H7 (cell line): ENCODE results near the gene TMC3. TPM values are rescaled to one million over a fixed set of nuclear protein-coding genes. Genes with fewer than 3 reads are reported as not detected.

Experiments
- DNase-seq: peaks from one replicate; pipeline ENCODE4 v3.0.0; 2012
- H3K27me3 ChIP-seq: 2 replicates; pipeline ENCODE4 v1.6.0; 2011; ENCODE audit warnings: mild to moderate bottlenecking, low read length; ENCODE audit not compliant: control insufficient read depth, insufficient read depth
- H3K36me3 ChIP-seq: replicated peaks from 2 replicates; pipeline ENCODE4 v1.5.1; 2011; ENCODE audit warnings: low read length; ENCODE audit not compliant: control insufficient read depth, insufficient read depth
- H3K4me3 ChIP-seq: 2 replicates; pipeline ENCODE4 v1.5.1; 2011; ENCODE audit warnings: low read depth, mild to moderate bottlenecking, control low read depth, low read length, moderate library complexity; ENCODE audit not compliant: insufficient read depth
- total RNA-seq: library from RNA; depleted of rRNA; stranded (reverse); fragments of >200 nt; shearing (Covaris generic); gene quantifications from 2 replicates; pipeline ENCODE4 v1.2.3, GENCODE V29; 2014

Gene TMC3
- total RNA-seq, 1 experiment from 2014 or later = not detected

GRCh38 chr15:81297603-81298575, 76.1 kb downstream of the TMC3 start:
- H3K36me3 ChIP-seq = no peaks in the 10 kb centered on the region
- H3K4me3 ChIP-seq = no peak overlapping the region
- no peak for DNase-seq
- H3K27me3 ChIP-seq = no peaks in the 10 kb centered on the region

- Histone ChIP-seq H3K36me3 (no peaks in the 10 kb centered on the region), H3K27me3 (no peaks in the 10 kb centered on the region), H3K4me3 (no peak overlapping the region)
- DNase-seq = no peak
These were observed 76.9 kb downstream of the TMC3 start for GRCh38 chr15:81297147-81297572.

GRCh38 chr15:81296673-81297072, 77.3 kb downstream of the TMC3 start:
- no peaks in the 10 kb centered on the region for H3K27me3 ChIP-seq
- no peak overlapping the region for H3K4me3 ChIP-seq
- no peaks in the 10 kb centered on the region for H3K36me3 ChIP-seq
- DNase-seq = no peak

DNA sequence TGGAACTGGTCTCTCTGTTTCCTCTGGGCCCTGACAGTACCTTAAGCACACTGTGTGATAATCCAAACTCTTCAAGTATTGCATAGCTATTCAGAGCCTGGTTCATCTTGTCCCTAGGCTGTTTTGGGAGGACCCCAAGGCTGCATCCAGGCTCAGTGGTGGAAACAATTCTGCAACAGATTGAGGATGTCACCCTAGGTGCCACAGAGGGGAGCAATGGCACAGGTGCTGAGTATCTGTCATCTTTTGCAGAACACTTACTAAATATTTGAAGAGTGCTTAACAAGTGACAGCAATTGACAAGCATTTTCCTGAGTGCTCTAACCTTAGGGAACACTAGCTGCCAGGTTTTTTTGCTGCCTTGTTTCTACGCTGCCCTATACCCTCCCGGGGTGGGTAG, 77.8 kb downstream of the TMC3 start:
- H3K36me3 ChIP-seq = no peaks in the 10 kb centered on the region
- no peak for DNase-seq
- no peaks in the 10 kb centered on the region for H3K27me3 ChIP-seq
- no peak overlapping the region for H3K4me3 ChIP-seq

- no peaks in the 10 kb centered on the region for H3K27me3 ChIP-seq
- no peaks in the 10 kb centered on the region for H3K36me3 ChIP-seq
- no peak overlapping the region for H3K4me3 ChIP-seq
- DNase-seq = no peak
These were observed 78.4 kb downstream of the TMC3 start for GRCh38 chr15:81295486-81296121.

- Histone ChIP-seq H3K27me3 (no peaks in the 10 kb centered on the region), H3K36me3 (no peaks in the 10 kb centered on the region), H3K4me3 (no peak overlapping the region)
- peak; percentile 56 for DNase-seq
These were observed 79.5 kb downstream of the TMC3 start for GRCh38 chr15:81294516-81294880.

DNA sequence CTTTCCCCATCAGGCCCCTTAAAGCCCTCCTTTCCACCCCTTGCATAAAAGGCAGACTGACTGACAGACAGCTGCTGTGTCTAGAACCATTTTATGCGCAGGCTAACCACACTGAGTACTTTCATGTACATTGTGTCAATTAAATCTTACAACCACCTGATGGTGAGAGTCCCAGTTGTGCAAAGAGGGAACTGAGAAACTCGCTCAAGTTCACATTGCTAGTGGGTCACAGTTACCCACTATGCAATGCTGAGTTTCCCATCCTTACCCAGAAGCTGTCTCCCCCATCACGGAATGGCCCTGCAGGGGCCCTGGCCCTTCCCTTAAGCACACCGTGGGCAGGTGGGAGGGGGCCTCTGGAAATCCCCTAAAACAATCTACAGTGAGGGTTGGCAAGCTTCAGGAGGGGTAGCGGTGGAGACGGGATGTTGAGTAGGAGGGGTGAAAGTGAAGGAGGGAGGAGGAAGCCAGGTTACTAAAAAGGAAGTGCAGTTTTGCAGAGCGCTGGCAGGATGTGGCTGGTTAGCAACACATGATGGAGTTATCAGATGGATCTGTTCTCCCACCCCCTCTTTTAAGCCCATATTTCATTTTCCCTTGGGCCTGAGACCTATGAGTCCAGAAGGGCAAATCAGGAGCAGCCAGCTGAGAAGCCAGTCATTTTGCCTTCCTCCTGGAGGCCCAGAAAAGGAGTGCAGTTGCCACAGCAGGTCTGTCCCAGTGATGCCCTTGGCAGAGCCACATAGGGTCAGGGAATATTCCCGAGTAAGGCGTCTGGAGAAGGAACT, 80.1 kb downstream of the TMC3 start:
- DNase-seq = peak; percentile 57
- no peaks in the 10 kb centered on the region for H3K36me3 ChIP-seq
- H3K27me3 ChIP-seq = no peaks in the 10 kb centered on the region
- no peak overlapping the region for H3K4me3 ChIP-seq

DNA sequence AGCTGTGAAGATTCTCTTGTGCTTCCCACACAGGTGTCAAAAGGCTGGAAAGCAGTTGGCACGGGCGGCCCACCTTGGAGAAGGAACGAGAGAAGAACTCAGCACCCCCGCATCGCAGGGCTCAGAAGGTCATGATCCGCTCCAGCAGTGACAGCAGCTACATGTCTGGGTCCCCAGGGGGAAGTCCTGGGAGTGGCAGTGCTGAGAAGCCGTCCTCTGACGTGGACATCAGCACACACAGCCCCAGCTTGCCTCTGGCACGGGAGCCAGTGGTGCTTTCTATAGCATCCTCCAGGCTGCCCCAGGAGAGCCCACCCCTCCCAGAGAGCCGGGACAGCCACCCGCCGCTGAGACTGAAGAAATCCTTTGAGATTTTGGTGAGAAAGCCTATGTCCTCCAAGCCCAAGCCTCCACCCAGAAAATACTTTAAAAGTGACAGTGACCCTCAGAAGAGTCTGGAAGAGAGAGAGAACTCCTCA, 81.5 kb downstream of the TMC3 start:
- no peaks in the 10 kb centered on the region for H3K27me3 ChIP-seq
- DNase-seq = no peak

DNA sequence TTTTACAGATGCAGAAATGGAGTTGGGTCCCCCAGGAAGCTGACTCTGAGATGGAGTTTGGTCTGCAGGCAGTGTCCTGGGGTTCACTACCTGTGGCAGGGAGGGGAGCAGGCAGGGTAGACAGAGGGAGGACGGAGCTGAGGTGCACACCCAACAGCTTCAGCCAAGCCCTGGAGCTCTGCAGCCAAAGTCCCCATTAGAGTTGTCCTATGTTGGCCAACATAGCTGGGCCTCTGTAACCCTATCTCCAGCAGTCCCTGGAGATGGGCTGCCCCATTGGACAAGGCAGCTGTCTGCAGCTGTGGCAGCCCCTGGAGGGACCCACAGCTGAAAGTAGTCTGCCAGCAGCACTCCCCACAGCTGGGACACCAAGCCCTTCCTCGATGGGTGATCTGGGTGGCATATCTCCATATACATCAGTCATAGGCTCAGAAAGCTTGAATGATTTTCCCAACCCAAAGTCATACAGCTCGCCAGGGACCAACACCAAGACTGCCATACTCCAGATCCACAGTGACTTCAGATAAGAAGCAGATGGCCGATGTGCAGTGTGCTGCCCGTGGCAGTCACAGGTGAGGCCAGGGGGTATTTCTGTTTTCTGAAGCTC, 82.0 kb downstream of the TMC3 start:
- Histone ChIP-seq H3K36me3 (no peaks in the 10 kb centered on the region), H3K4me3 (no peak overlapping the region), H3K27me3 (no peaks in the 10 kb centered on the region)
- DNase-seq = no peak

More for the DNA sequence above, 81.5 kb downstream of the TMC3 start:
- no peaks in the 10 kb centered on the region for H3K36me3 ChIP-seq
- H3K4me3 ChIP-seq = no peak overlapping the region

DNA sequence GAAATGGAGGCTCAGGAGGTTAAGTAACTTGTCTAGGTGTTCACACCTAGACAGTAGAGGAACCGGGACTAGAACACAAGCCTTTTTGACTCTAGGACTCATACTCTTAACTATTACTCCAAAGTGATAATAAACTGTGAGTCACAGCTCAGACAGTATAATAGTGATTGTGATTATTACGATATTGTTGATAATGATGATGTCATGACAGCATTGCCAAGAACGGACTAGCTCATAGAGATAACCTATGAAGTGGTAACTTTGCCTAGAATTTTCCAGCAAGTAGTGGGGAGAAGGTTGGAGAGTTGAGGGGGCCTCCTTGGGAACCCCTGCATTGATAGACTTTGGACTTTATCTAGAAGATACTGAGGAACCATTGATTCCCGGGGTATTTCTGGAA, 84.1 kb downstream of the TMC3 start:
- no peaks in the 10 kb centered on the region for H3K27me3 ChIP-seq
- H3K36me3 ChIP-seq = no peaks in the 10 kb centered on the region
- no peak for DNase-seq
- no peak overlapping the region for H3K4me3 ChIP-seq

DNA sequence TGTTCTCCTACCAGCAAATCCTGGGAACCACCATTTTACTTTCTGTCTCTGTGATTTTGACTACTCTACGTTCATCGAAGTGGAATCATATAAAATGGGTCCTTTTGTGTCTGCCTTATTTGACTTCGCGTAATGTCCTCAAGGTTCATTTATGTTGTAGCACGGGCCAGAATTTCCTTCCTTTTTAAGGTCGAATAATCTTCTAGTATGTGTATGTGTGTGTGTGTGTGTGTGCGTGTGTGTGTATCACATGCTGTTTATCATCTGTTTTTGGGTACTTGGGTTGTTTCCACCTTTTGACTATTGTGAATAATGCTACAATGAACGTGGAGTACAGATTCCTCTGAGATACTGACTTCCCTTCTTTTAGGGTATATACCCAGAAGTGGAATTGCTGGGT, 85.4 kb downstream of the TMC3 start:
- Histone ChIP-seq H3K27me3 (no peaks in the 10 kb centered on the region), H3K36me3 (no peaks in the 10 kb centered on the region), H3K4me3 (no peak overlapping the region)
- no peak for DNase-seq

DNA sequence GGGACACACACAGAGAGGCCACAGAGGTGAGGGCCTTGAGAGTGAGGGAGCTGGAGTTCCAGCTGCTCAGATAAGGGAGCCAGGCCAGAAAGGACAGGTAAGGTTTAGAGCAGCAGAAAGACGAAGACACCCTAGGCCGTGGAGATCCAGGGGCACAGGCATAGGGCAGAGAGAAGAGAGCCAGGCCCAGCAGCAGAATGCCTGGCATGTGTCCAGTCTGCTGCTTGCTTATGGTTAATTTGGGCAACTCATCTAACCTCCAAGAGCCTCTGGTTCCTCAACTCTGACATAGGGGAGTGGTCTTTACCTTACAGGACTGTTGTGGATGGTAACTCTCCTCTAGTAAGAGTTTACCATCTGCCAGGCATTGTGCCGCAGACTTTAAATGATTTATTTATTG, 86.0 kb downstream of the TMC3 start:
- no peak overlapping the region for H3K4me3 ChIP-seq
- DNase-seq = no peak
- H3K36me3 ChIP-seq = no peaks in the 10 kb centered on the region
- no peaks in the 10 kb centered on the region for H3K27me3 ChIP-seq

GRCh38 chr15:81286621-81287121, 87.3 kb downstream of the TMC3 start:
- no peaks in the 10 kb centered on the region for H3K27me3 ChIP-seq
- H3K36me3 ChIP-seq = no peaks in the 10 kb centered on the region
- H3K4me3 ChIP-seq = no peak overlapping the region
- no peak for DNase-seq

GRCh38 chr15:81285461-81285860, 88.6 kb downstream of the TMC3 start:
- H3K27me3 ChIP-seq = no peaks in the 10 kb centered on the region
- DNase-seq = no peak
- no peaks in the 10 kb centered on the region for H3K36me3 ChIP-seq
- no peak overlapping the region for H3K4me3 ChIP-seq
